Naive B cell (primary cell): Measurements from ENCODE around the gene RPL13A. TPM values are rescaled to one million over a fixed set of nuclear protein-coding genes. Genes with fewer than 3 reads are reported as not detected.
"Not testable (repeated sequence)": the region's sequence is repeated elsewhere in the genome, so short reads cannot be mapped to it uniquely, and the experiment has no call there.

Experiments used
- ATAC-seq, 2 donors: fragments of 150-1000 bp; cut with Tn5 transposase; 2 replicates each; pipeline ENCODE4 v1.10.0; 2021; ENCODE audit warnings: low read depth in 2 of 2, mild to moderate bottlenecking in 2 of 2, moderate library complexity in 2 of 2
- DNase-seq: peaks from one replicate; pipeline ENCODE4 v3.0.0; 2022
- H3K27ac Mint-ChIP-seq, 6 donors: one replicate each; pipeline ENCODE4 v1.8.0; 2020 to 2022; ENCODE audit warnings: mild to moderate bottlenecking in 6 of 6, mixed read lengths in 6 of 6, moderate library complexity in 5 of 6, inconsistent platforms in 2 of 6
- H3K27me3 Mint-ChIP-seq, 3 donors: one replicate each; pipeline ENCODE4 v1.8.0; 2021 to 2022; ENCODE audit warnings: mixed read lengths in 3 of 3, mild to moderate bottlenecking in 1 of 3
- H3K36me3 Mint-ChIP-seq, 2 donors: one replicate each; pipeline ENCODE4 v1.8.0; 2020 to 2022; ENCODE audit warnings: mixed read lengths in 2 of 2, inconsistent platforms in 1 of 2, mild to moderate bottlenecking in 1 of 2
- H3K4me1 Mint-ChIP-seq, 3 donors: one replicate each; pipeline ENCODE4 v1.8.0; 2020 to 2022; ENCODE audit warnings: mixed read lengths in 3 of 3, inconsistent platforms in 1 of 3, mild to moderate bottlenecking in 1 of 3, moderate library complexity in 1 of 3
- H3K4me3 Mint-ChIP-seq, 8 donors: one replicate each; pipeline ENCODE4 v1.8.0; 2020 to 2022; ENCODE audit warnings: mild to moderate bottlenecking in 8 of 8, mixed read lengths in 8 of 8, moderate library complexity in 8 of 8, inconsistent platforms in 2 of 8
- H3K9me3 Mint-ChIP-seq, 7 donors: one replicate each; pipeline ENCODE4 v1.8.0; 2020 to 2022; ENCODE audit warnings: mixed read lengths in 7 of 7, mild to moderate bottlenecking in 5 of 7, inconsistent platforms in 2 of 7, moderate library complexity in 1 of 7
- polyA plus RNA-seq, 6 donors: library from polyadenylated mRNA; unstranded; fragments of 300-500 nt; fragmentation: Illumina TruSeq; gene quantifications; one replicate each; pipeline ENCODE4 v1.2.3, GENCODE V29; 2021; ENCODE audit warnings: low read depth in 6 of 6

Gene RPL13A
- polyA plus RNA-seq, 6 donors from 2014 or later: 1,519 to 3,103 (median 2,606) TPM

DNA sequence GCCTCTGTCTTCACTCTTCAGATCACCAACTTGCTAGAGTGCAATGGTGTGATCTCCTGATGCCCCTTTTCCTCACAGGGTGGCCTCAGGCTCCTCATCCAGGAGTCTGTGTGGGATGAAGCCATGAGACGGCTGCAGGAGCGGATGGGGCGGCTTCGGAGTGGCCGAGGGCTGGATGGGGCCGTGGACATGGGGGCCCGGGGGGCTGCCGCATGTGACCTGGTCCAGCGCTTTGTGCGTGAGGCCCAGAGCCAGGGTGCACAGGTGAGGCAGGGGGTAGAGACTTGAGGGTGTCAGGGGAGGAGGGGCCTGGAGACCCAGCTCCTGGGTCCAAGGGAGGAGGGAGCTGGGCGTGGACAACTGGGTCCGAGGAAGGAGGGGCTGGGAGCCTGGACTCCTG, 24.9 kb upstream of the RPL13A start:
- DNase-seq: no peak
- no peaks in the 10 kb centered on the region for H3K27me3 Mint-ChIP-seq

DNA sequence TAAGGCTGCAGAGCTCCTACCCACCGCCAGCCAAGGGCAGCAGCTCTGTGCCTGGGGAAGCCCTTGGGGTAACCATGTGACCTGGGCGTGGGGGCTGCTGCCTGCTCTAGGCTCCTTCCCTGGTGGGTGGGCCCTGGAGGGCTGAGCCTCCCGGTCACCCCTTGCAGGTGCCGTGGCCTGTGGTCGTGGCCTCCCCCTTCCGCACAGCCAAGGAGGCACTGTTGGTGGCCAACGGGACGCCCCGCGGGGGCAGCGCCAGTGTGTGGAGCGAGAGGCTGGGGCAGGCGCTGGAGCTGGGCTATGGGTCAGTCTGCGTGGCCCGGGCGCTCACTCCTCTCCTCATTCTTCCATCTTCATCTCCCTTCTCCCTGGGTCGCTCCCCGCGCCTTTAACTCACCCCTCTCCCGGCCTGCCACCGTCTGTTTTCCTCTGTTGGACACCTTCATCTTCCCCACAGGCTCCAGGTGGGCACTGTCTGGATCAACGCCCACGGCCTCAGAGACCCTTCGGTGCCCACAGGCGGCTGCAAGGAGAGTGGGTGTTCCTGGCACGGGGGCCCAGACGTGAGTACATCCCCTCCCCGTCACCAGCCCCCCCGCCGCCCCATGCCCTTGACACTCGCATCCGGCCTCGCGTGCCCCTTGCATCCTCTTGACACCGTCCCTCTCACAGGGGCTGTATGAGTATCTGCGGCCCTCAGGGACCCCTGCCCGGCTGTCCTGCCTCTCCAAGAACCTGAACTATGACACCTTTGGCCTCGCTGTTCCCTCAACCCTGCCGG, 23.3 kb upstream of the RPL13A start:
- no peak overlapping the region for H3K4me3 Mint-ChIP-seq
- no peaks in the 10 kb centered on the region for H3K27me3 Mint-ChIP-seq
- H3K36me3 Mint-ChIP-seq: peaks cover 0 to 18% of the 10 kb centered on the region in 2 donors
- peak overlapping the region in 3 of 6 donors; percentile 81 to 99 (median 83) for H3K27ac Mint-ChIP-seq
- H3K4me1 Mint-ChIP-seq: peaks cover 6 to 12% (median 10%) of the 10 kb centered on the region in 3 donors
- DNase-seq (no peak), ATAC-seq (no peak)
- H3K9me3 Mint-ChIP-seq: peaks cover 0 to 5% (median 0%) of the 10 kb centered on the region in 7 donors

More for the DNA sequence above, 24.9 kb upstream of the RPL13A start:
- Mint-ChIP-seq H3K36me3 (peaks cover 0 to 11% of the 10 kb centered on the region in 2 donors), H3K27ac (peak overlapping the region in 4 of 6 donors; percentile 15 to 76 (median 19)), H3K9me3 (no peaks in the 10 kb centered on the region), H3K4me1 (peaks cover 0 to 3% (median 0%) of the 10 kb centered on the region in 3 donors), H3K4me3 (no peak overlapping the region)
- no peak for ATAC-seq

DNA sequence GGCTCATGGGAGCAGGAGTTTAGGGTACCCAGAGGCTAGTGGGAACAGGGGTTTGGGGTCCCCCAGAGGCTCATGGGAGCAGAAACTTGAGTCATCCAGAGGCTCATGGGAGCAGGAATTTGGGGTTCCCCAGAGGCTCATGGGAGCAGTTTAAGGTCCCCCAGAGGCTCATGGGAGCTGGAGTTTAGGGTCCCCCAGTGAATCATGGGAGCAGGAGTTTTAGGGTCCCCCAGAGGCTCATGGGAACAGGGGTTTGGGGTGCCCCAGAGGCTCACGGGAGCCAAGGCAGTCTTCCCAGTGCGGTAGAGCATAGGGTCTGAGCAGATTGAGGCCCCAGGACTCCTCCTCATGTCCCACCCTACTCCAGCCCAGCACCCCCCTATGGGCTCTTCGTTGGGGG, 22.0 kb upstream of the RPL13A start:
- H3K9me3 Mint-ChIP-seq: peaks cover 0 to 6% (median 0%) of the 10 kb centered on the region in 7 donors
- no peak for ATAC-seq
- H3K27ac Mint-ChIP-seq: peak overlapping the region in 5 of 6 donors; percentile 58 to 99 (median 88)
- H3K36me3 Mint-ChIP-seq: peaks cover 0 to 19% of the 10 kb centered on the region in 2 donors
- H3K27me3 Mint-ChIP-seq: no peaks in the 10 kb centered on the region
- peak overlapping the region in 1 of 8 donors; percentile 38 for H3K4me3 Mint-ChIP-seq
- DNase-seq: no peak
- H3K4me1 Mint-ChIP-seq: peaks cover 11 to 22% (median 16%) of the 10 kb centered on the region in 3 donors

- H3K27me3 Mint-ChIP-seq: no peaks in the 10 kb centered on the region
- no peak for DNase-seq
- peak overlapping the region in 5 of 6 donors; percentile 64 to 100 (median 98) for H3K27ac Mint-ChIP-seq
- peaks cover 19 to 41% (median 25%) of the 10 kb centered on the region in 3 donors for H3K4me1 Mint-ChIP-seq
- ATAC-seq: no peak
- peaks cover 0 to 19% of the 10 kb centered on the region in 2 donors for H3K36me3 Mint-ChIP-seq
- peaks cover 0 to 6% (median 0%) of the 10 kb centered on the region in 7 donors for H3K9me3 Mint-ChIP-seq
- peak overlapping the region in 1 of 8 donors; percentile 42 for H3K4me3 Mint-ChIP-seq
These were observed 19.2 kb upstream of the RPL13A start for GRCh38 chr19:49468199-49468598.

GRCh38 chr19:49468746-49469447, 18.5 kb upstream of the RPL13A start:
- peak overlapping the region; percentile 96 to 100 (median 98) for H3K27ac Mint-ChIP-seq
- no peaks in the 10 kb centered on the region for H3K27me3 Mint-ChIP-seq
- peaks cover 0 to 19% of the 10 kb centered on the region in 2 donors for H3K36me3 Mint-ChIP-seq
- peak overlapping the region; percentile 70 to 94 (median 80) for H3K4me3 Mint-ChIP-seq
- peak; percentile 97 for DNase-seq
- ATAC-seq: peak; percentile 78 to 79
- peaks cover 25 to 46% (median 25%) of the 10 kb centered on the region in 3 donors for H3K4me1 Mint-ChIP-seq
- peaks cover 0 to 6% (median 0%) of the 10 kb centered on the region in 7 donors for H3K9me3 Mint-ChIP-seq

DNA sequence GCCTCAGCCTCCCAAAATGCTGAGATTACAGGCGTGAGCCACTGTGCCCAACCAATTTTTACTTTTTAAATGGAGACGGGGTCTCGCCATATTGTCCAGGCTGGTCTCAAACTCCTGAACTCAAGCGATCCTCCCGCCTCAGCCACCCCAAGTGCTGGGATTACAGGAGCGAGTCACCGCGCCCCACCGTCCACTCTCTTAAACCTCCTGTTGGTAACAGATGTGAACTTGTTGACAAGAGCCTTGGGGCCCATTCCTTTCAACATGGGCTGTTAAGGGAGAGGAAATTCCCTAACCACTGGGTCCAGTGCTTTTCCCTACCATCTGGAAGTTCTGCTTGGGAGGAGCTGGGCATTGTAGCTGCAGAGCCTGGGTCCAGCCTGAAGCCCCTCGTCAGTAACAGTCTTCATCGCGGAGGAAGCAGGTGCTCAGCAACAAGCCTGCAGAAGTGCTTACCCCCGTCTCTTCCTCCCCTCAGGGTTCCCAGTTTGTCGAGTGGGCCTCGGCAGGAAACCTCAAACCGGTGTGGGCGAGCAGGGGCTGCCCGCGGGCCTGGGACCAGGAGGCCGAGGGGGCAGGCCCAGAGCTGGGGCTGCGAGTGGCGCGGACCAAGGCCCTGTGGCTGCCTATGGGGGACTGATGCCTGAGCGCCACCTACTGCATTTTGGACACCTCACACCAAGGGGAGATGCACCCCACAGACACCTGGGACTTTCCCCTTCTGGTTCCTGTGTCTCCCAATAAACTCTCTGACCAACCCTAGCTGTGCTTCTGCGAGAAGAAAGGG, 17.4 kb upstream of the RPL13A start:
- Mint-ChIP-seq H3K9me3 (peaks cover 0 to 6% (median 0%) of the 10 kb centered on the region in 7 donors), H3K4me3 (peak overlapping the region; percentile 52 to 84 (median 66)), H3K36me3 (peaks cover 0 to 9% of the 10 kb centered on the region in 2 donors), H3K4me1 (peaks cover 33 to 54% (median 36%) of the 10 kb centered on the region in 3 donors), H3K27ac (peak overlapping the region; percentile 96 to 100 (median 99)), H3K27me3 (no peaks in the 10 kb centered on the region)
- peak; percentile 85 for DNase-seq
- ATAC-seq: peak; percentile 52 to 56

GRCh38 chr19:49470615-49470978, 16.8 kb upstream of the RPL13A start:
- H3K9me3 Mint-ChIP-seq: peaks cover 0 to 6% (median 0%) of the 10 kb centered on the region in 7 donors
- H3K27me3 Mint-ChIP-seq: no peaks in the 10 kb centered on the region
- DNase-seq (no peak), ATAC-seq (no peak)
- peaks cover 38 to 59% (median 42%) of the 10 kb centered on the region in 3 donors for H3K4me1 Mint-ChIP-seq
- peak overlapping the region; percentile 52 to 84 (median 66) for H3K4me3 Mint-ChIP-seq
- H3K27ac Mint-ChIP-seq: peak overlapping the region; percentile 96 to 100 (median 99)
- H3K36me3 Mint-ChIP-seq: peaks cover 0 to 9% of the 10 kb centered on the region in 2 donors

GRCh38 chr19:49472936-49473335, 14.5 kb upstream of the RPL13A start:
- Mint-ChIP-seq H3K27ac (peak overlapping the region in 5 of 6 donors; percentile 95 to 98 (median 97)), H3K4me3 (peak overlapping the region in 7 of 8 donors; percentile 48 to 96 (median 83)), H3K4me1 (peaks cover 45 to 67% (median 52%) of the 10 kb centered on the region in 3 donors), H3K36me3 (peaks cover 0 to 9% of the 10 kb centered on the region in 2 donors), H3K9me3 (peaks cover 0 to 6% (median 0%) of the 10 kb centered on the region in 7 donors), H3K27me3 (no peaks in the 10 kb centered on the region)
- no peak for ATAC-seq
- no peak for DNase-seq

GRCh38 chr19:49473501-49473867, 13.9 kb upstream of the RPL13A start:
- Mint-ChIP-seq H3K4me3 (peak overlapping the region in 7 of 8 donors; percentile 81 to 96 (median 90)), H3K4me1 (peaks cover 44 to 63% (median 51%) of the 10 kb centered on the region in 3 donors), H3K27ac (peak overlapping the region; percentile 95 to 98 (median 96))
- not testable (repeated sequence) for H3K36me3 Mint-ChIP-seq, DNase-seq, H3K9me3 Mint-ChIP-seq, ATAC-seq, H3K27me3 Mint-ChIP-seq

DNA sequence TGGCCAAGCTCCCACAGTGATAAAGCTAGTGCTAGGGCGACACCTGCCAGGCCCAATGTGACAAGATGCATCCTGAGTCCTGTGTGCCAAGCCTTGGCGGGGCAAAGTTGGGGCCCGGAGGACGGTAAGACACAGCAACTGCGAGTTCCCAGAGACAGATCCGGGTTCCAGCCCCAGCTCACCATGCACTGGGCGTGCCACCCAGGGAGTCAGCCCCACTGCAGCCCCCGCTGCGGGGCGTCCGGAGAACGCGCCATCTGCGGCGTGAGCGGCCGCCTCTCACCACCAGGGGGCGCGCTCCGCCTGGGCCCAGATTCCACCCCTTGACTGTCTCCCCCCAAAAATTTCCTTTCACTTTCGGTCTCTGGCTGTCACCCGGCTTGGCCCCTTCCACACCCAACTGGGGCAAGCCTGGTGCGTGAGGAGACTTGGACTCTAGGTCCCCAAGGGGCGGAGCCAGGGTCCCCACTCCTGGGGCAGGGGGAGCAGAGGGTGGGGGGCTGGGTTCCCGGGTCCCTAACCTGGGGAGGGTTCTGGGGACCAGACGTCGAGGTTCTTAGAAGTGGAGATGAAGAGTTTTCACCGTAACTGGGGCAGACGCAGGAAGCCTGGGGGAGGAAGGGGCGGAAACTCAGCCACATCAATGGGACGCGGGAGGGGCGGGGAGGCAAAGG, 13.4 kb upstream of the RPL13A start, which contains the start of gene FLT3LG:
Gene FLT3LG (plus strand): TSS at position 348 of the 674 bp plus-strand sequence. CDS start 425 bp downstream, outside the sequence.
- Mint-ChIP-seq H3K4me1 (peaks cover 39 to 61% (median 50%) of the 10 kb centered on the region in 3 donors), H3K27me3 (no peaks in the 10 kb centered on the region), H3K36me3 (peaks cover 0 to 2% of the 10 kb centered on the region in 2 donors), H3K9me3 (peaks cover 0 to 6% (median 0%) of the 10 kb centered on the region in 7 donors), H3K4me3 (peak within 1 kb of the TSS; percentile 81 to 96 (median 91)), H3K27ac (peak within 1 kb of the TSS; percentile 95 to 98 (median 97))
- peak; percentile 92 for DNase-seq
- peak; percentile 41 to 54 for ATAC-seq

GRCh38 chr19:49474542-49474924, 12.9 kb upstream of the RPL13A start:
- Mint-ChIP-seq H3K4me1 (peaks cover 37 to 58% (median 52%) of the 10 kb centered on the region in 3 donors), H3K27ac (peak overlapping the region; percentile 95 to 98 (median 97)), H3K36me3 (no peaks in the 10 kb centered on the region), H3K9me3 (peaks cover 0 to 6% (median 0%) of the 10 kb centered on the region in 7 donors), H3K27me3 (no peaks in the 10 kb centered on the region), H3K4me3 (peak overlapping the region; percentile 81 to 96 (median 91))
- ATAC-seq: no peak
- no peak for DNase-seq
